Right lobe of liver (tissue), 4 donors: ENCODE data around the gene ZNF628.

Experiments
- CTCF ChIP-seq, 4 donors: fragments of 200-600 bp in 3 of 4; fragments of 450-650 bp in 1 of 4; IDR thresholded peaks; one replicate each; pipeline versions ENCODE4 v1.5.1 to v1.8.0; 2016 to 2022; ENCODE audit warnings: antibody characterized with exemption in 4 of 4, mild to moderate bottlenecking in 2 of 4
- POLR2A ChIP-seq: fragments of 450-650 bp; IDR thresholded peaks from one replicate; pipeline ENCODE4 v1.6.1; 2017; ENCODE audit warnings: antibody characterized with exemption, mild to moderate bottlenecking
- donor health status: DM: no; HTN: no; CAD: no.
- donor health status: DM: no; HTN: no; CAD: no.
- donor health status: DM: no; HTN: yes; CAD: no.

GRCh38 chr19:55459950-55460657 lies 16.3 kb upstream of the ZNF628 start:
- TF ChIP-seq CTCF (IDR thresholded peaks at IDR 0.05) (no peak), POLR2A (no peak)
